H9 (cell line): ENCODE measurements around the gene GBGT1. TPM values are rescaled to one million over a fixed set of nuclear protein-coding genes. Genes with fewer than 3 reads are reported as not detected.

Experiments used
- DNase-seq: peaks from one replicate; pipeline ENCODE4 v3.0.0-alpha.2; 2017
- H2AFZ ChIP-seq: one replicate; pipeline ENCODE4 v1.6.1; 2013; ENCODE audit warnings: mild to moderate bottlenecking, low read length, control low read depth, moderate library complexity
- H2AK5ac ChIP-seq: 2 replicates; pipeline ENCODE4 v1.6.1; 2013; ENCODE audit warnings: low read length, control low read depth, mixed read lengths; ENCODE audit not compliant: insufficient read length
- H2BK120ac ChIP-seq: one replicate; pipeline ENCODE4 v1.6.1; 2013; ENCODE audit warnings: low read depth, mild to moderate bottlenecking, low read length, control low read depth, inconsistent platforms; ENCODE audit not compliant: poor library complexity, severe bottlenecking
- H2BK12ac ChIP-seq: 2 replicates; pipeline ENCODE4 v1.6.1; 2013; ENCODE audit warnings: low read length, control low read depth, mixed read lengths, low read depth; ENCODE audit not compliant: insufficient read length
- H2BK15ac ChIP-seq: 2 replicates; pipeline ENCODE4 v1.6.1; 2013; ENCODE audit warnings: low read depth, low read length, control low read depth
- H2BK20ac ChIP-seq: one replicate; pipeline ENCODE4 v1.6.1; 2013; ENCODE audit warnings: low read depth, mild to moderate bottlenecking, low read length, control low read depth, inconsistent platforms; ENCODE audit not compliant: poor library complexity, severe bottlenecking
- H2BK5ac ChIP-seq: 2 replicates; pipeline ENCODE4 v1.6.1; 2013; ENCODE audit warnings: low read length, control low read depth, mixed read lengths; ENCODE audit not compliant: insufficient read length
- H3K14ac ChIP-seq: 2 replicates; pipeline ENCODE4 v1.6.1; 2013; ENCODE audit warnings: low read length, control low read depth; ENCODE audit not compliant: insufficient read depth
- H3K18ac ChIP-seq: 2 replicates; pipeline ENCODE4 v1.6.1; 2013; ENCODE audit warnings: low read depth, mild to moderate bottlenecking, mixed read lengths, low read length, control low read depth; ENCODE audit not compliant: insufficient read length
- H3K23ac ChIP-seq: 2 replicates; pipeline ENCODE4 v1.6.1; 2013; ENCODE audit warnings: low read length, control low read depth, mixed read lengths, low read depth; ENCODE audit not compliant: insufficient read length
- H3K23me2 ChIP-seq: 2 replicates; pipeline ENCODE4 v1.6.1; 2013; ENCODE audit warnings: low read depth, mild to moderate bottlenecking, mixed read lengths, low read length, control low read depth; ENCODE audit not compliant: insufficient read length, poor library complexity, severe bottlenecking
- H3K27ac ChIP-seq: 2 replicates; pipeline ENCODE4 v1.5.1; 2013; ENCODE audit warnings: low read length, control low read depth, mixed read lengths, low read depth; ENCODE audit not compliant: insufficient read length
- H3K27me3 ChIP-seq: 2 replicates; pipeline ENCODE4 v1.6.1; 2013; ENCODE audit warnings: low read length, control low read depth, inconsistent platforms; ENCODE audit not compliant: insufficient read depth
- H3K4ac ChIP-seq: 2 replicates; pipeline ENCODE4 v1.6.1; 2013; ENCODE audit warnings: low read depth, mild to moderate bottlenecking, control low read depth, inconsistent platforms, low read length, moderate library complexity
- H3K4me1 ChIP-seq: 2 replicates; pipeline ENCODE4 v1.6.1; 2013; ENCODE audit warnings: low read length, control low read depth, inconsistent platforms; ENCODE audit not compliant: insufficient read depth
- H3K4me2 ChIP-seq: 2 replicates; pipeline ENCODE4 v1.6.1; 2013; ENCODE audit warnings: low read length, control low read depth, mixed read lengths; ENCODE audit not compliant: insufficient read length, insufficient read depth
- H3K56ac ChIP-seq: 2 replicates; pipeline ENCODE4 v1.6.1; 2013; ENCODE audit warnings: low read depth, mild to moderate bottlenecking, mixed read lengths, low read length, control low read depth; ENCODE audit not compliant: insufficient read length
- H3K79me1 ChIP-seq: 2 replicates; pipeline ENCODE4 v1.6.1; 2013; ENCODE audit warnings: low read depth, mild to moderate bottlenecking, moderate library complexity, low read length, control low read depth, inconsistent platforms; ENCODE audit not compliant: insufficient read depth, poor library complexity, severe bottlenecking
- H3K79me2 ChIP-seq: 2 replicates; pipeline ENCODE4 v1.6.1; 2013; ENCODE audit warnings: low read length, control low read depth, inconsistent platforms; ENCODE audit not compliant: insufficient read depth
- H3K9ac ChIP-seq: 2 replicates; pipeline ENCODE4 v1.6.1; 2013; ENCODE audit warnings: low read length, control low read depth, mixed read lengths; ENCODE audit not compliant: insufficient read length; ENCODE audit errors: extremely low read depth
- H3K9me3 ChIP-seq: one replicate; pipeline ENCODE4 v1.6.1; 2013; ENCODE audit warnings: low read depth, low read length, inconsistent platforms; ENCODE audit not compliant: control insufficient read depth
- H3T11ph ChIP-seq: one replicate; pipeline ENCODE4 v1.6.1; 2013; ENCODE audit warnings: mild to moderate bottlenecking, low read length, control low read depth, inconsistent platforms
- H4K20me1 ChIP-seq: one replicate; pipeline ENCODE4 v1.6.1; 2013; ENCODE audit not compliant: control insufficient read depth, insufficient read length, insufficient read depth
- H4K5ac ChIP-seq: 2 replicates; pipeline ENCODE4 v1.6.1; 2013; ENCODE audit warnings: low read depth, mild to moderate bottlenecking, mixed read lengths, low read length, control low read depth; ENCODE audit not compliant: insufficient read length
- H4K8ac ChIP-seq: replicated peaks from 2 replicates; pipeline ENCODE4 v1.6.1; 2013; ENCODE audit warnings: low read length, control low read depth, mixed read lengths, low read depth; ENCODE audit not compliant: insufficient read length
- H4K91ac ChIP-seq: 2 replicates; pipeline ENCODE4 v1.6.1; 2013; ENCODE audit warnings: low read depth, mild to moderate bottlenecking, moderate library complexity, mixed read lengths, low read length, control low read depth; ENCODE audit not compliant: insufficient read length
- H3K27ac Mint-ChIP-seq, 3 experiments: 2 replicates in 2 of 3; 3 replicates in 1 of 3; pipeline ENCODE4 v1.8.0; 2020 to 2021; ENCODE audit warnings: mixed read lengths in 3 of 3, mild to moderate bottlenecking in 1 of 3, moderate library complexity in 1 of 3
- H3K27me3 Mint-ChIP-seq: 2 replicates; pipeline ENCODE4 v1.8.0; 2021; ENCODE audit warnings: low read depth, mild to moderate bottlenecking, moderate library complexity, mixed read lengths
- H3K36me3 Mint-ChIP-seq, 3 experiments: 2 replicates in 2 of 3; 3 replicates in 1 of 3; pipeline ENCODE4 v1.8.0; 2020 to 2021; ENCODE audit warnings: low read depth in 3 of 3, mixed read lengths in 3 of 3; ENCODE audit not compliant: insufficient read depth in 1 of 3
- H3K4me1 Mint-ChIP-seq, 2 experiments: 2 replicates each; pipeline ENCODE4 v1.8.0; 2020; ENCODE audit warnings: mixed read lengths in 2 of 2
- H3K4me3 Mint-ChIP-seq, 2 experiments: 2 replicates in 1 of 2; 3 replicates in 1 of 2; pipeline ENCODE4 v1.8.0; 2020 to 2021; ENCODE audit warnings: mild to moderate bottlenecking in 2 of 2, mixed read lengths in 2 of 2, moderate library complexity in 1 of 2
- H3K9me3 Mint-ChIP-seq, 2 experiments: 2 replicates in 1 of 2; 3 replicates in 1 of 2; pipeline ENCODE4 v1.8.0; 2020; ENCODE audit warnings: mild to moderate bottlenecking in 2 of 2, mixed read lengths in 2 of 2, moderate library complexity in 1 of 2
- CTCF ChIP-seq: fragments of 200-600 bp; sonication (generic); conservative IDR thresholded peaks from 3 replicates; pipeline ENCODE4 v1.8.0; 2021; ENCODE audit warnings: antibody characterized with exemption, mild to moderate bottlenecking
- WGBS: extraction: QIAGEN DNeasy Blood & Tissue Kit; methylation state at CpG from one replicate; pipeline ENCODE4 v1.1.7; 2013; ENCODE audit warnings: missing lambda C conversion rate, low lambda C conversion rate, mixed read lengths; ENCODE audit not compliant: insufficient read length; ENCODE audit errors: extremely low coverage; 5-methylcytosine and 5-hydroxymethylcytosine counted together
- total RNA-seq: library from RNA; stranded (reverse); gene quantifications from 2 replicates; pipeline ENCODE4 v1.2.1, GENCODE V29; 2021

The GBGT1 gene
- total RNA-seq, 1 experiment from 2014 or later: 9.3 TPM

- Mint-ChIP-seq H3K9me3 (no peaks in the 10 kb centered on the region), H3K27me3 (peaks cover 57% of the 10 kb centered on the region), H3K36me3 (no peaks in the 10 kb centered on the region; a peak in 1 of 7 replicates), H3K27ac (no peak overlapping the region), H3K4me1 (peaks cover 9 to 29% of the 10 kb centered on the region in 2 experiments), H3K4me3 (no peak overlapping the region)
- Histone ChIP-seq H3K23ac (no peak overlapping the region), H4K8ac (no peak overlapping the region), H3K79me2 (no peaks in the 10 kb centered on the region), H3K23me2 (peaks cover 9% of the 10 kb centered on the region), H3K4ac (no peak overlapping the region), H3K4me2 (no peak overlapping the region), H3T11ph (no peak overlapping the region), H4K20me1 (peaks cover 8% of the 10 kb centered on the region), H3K27me3 (peaks cover 8% of the 10 kb centered on the region; the same call in 1 of the 2 replicates), H3K9me3 (no peaks in the 10 kb centered on the region), H2BK5ac (no peak overlapping the region), H2BK12ac (no peak overlapping the region), H2BK120ac (no peak overlapping the region), H3K14ac (no peak overlapping the region), H2AFZ (no peak overlapping the region), H3K79me1 (no peaks in the 10 kb centered on the region), H4K5ac (no peak overlapping the region), H3K27ac (no peak overlapping the region), H3K9ac (no peak overlapping the region), H3K18ac (no peak overlapping the region), H3K56ac (no peak overlapping the region), H2AK5ac (no peak overlapping the region), H2BK15ac (no peak overlapping the region), H2BK20ac (no peak overlapping the region), H3K4me1 (peaks cover 3% of the 10 kb centered on the region; the same call in 1 of the 2 replicates), H4K91ac (no peak overlapping the region)
- DNase-seq: no peak
- no peak for TF ChIP-seq CTCF
- no CpG with 5 or more reads among the region's 4 CpGs for WGBS
These were observed 41.1 kb downstream of the GBGT1 start for GRCh38 chr9:133122605-133122934.
